IMR-90 (cell line): ENCODE data around the gene UBE3B. TPM values are rescaled to one million over a fixed set of nuclear protein-coding genes. Genes with fewer than 3 reads are reported as not detected.
A peak's percentile ranks its signal among the peaks of the same experiment; 100 is the strongest.

Source experiments
- ATAC-seq: fragments of 200-7000 bp; cut with Tn5 transposase; 2 replicates; pipeline ENCODE4 v1.9.1; 2020; ENCODE audit warnings: low read depth, mild to moderate bottlenecking, moderate library complexity
- BruUV-seq: library from RNA; stranded (reverse); fragments of 400-500 nt; replicated peaks from 2 replicates; lab custom pipeline; 2021; lab: Mats Ljungman, UMichigan
- CTCF ChIA-PET: fragments of 300-600 bp; formaldehyde crosslinking; extraction: SDS; loops from one replicate; lab custom pipeline; 2021; ENCODE audit warnings: antibody characterized with exemption; lab: Yijun Ruan, JAX
- POLR2A ChIA-PET: fragments of 300-600 bp; sonication (Branson Sonifier 250); formaldehyde crosslinking; loops from one replicate; lab custom pipeline; 2022; ENCODE audit warnings: antibody characterized with exemption; ENCODE audit not compliant: unreplicated experiment; lab: Charles Lee
- DNase-seq: peaks from one replicate; pipeline ENCODE4 v3.0.0; 2013
- H2AFZ ChIP-seq: replicated peaks from 2 replicates; pipeline ENCODE3; 2013; ENCODE audit warnings: low read length, mild to moderate bottlenecking; ENCODE audit not compliant: poor library complexity
- H2AK5ac ChIP-seq: 2 replicates; pipeline ENCODE4 v1.6.1; 2013; ENCODE audit warnings: low read depth, low read length, inconsistent platforms
- H2AK9ac ChIP-seq: replicated peaks from 2 replicates; pipeline ENCODE3; 2013; ENCODE audit warnings: mild to moderate bottlenecking, low read depth, low read length, moderate library complexity; ENCODE audit not compliant: poor library complexity
- H2BK120ac ChIP-seq: 2 replicates; pipeline ENCODE4 v1.6.1; 2013; ENCODE audit warnings: low read depth, low read length, inconsistent platforms
- H2BK15ac ChIP-seq: 3 replicates; pipeline ENCODE4 v1.6.1; 2013; ENCODE audit warnings: low read depth, low read length, inconsistent platforms
- H2BK20ac ChIP-seq: 2 replicates; pipeline ENCODE4 v1.6.1; 2013; ENCODE audit warnings: low read depth, mild to moderate bottlenecking, inconsistent platforms, low read length, moderate library complexity
- H2BK5ac ChIP-seq: 2 replicates; pipeline ENCODE4 v1.6.1; 2013; ENCODE audit warnings: mild to moderate bottlenecking, low read depth, low read length, inconsistent platforms; ENCODE audit not compliant: poor library complexity, severe bottlenecking
- H3K14ac ChIP-seq: replicated peaks from 2 replicates; pipeline ENCODE4 v1.6.1; 2013; ENCODE audit warnings: low read depth, low read length, inconsistent platforms
- H3K18ac ChIP-seq: 2 replicates; pipeline ENCODE4 v1.6.1; 2013; ENCODE audit warnings: low read depth, low read length, control low read depth
- H3K23ac ChIP-seq: 2 replicates; pipeline ENCODE4 v1.6.1; 2013; ENCODE audit warnings: low read depth, low read length, inconsistent platforms
- H3K27ac ChIP-seq: 2 replicates; pipeline ENCODE4 v1.5.1; 2013; ENCODE audit warnings: mild to moderate bottlenecking, control low read depth, low read length; ENCODE audit not compliant: insufficient read depth
- H3K27me3 ChIP-seq: 2 replicates; pipeline ENCODE4 v1.6.1; 2013; ENCODE audit warnings: low read length; ENCODE audit not compliant: control insufficient read depth, insufficient read depth
- H3K36me3 ChIP-seq: 2 replicates; pipeline ENCODE4 v1.6.1; 2013; ENCODE audit warnings: low read length, mixed read lengths; ENCODE audit not compliant: control insufficient read depth, insufficient read depth
- H3K4ac ChIP-seq: 2 replicates; pipeline ENCODE4 v1.6.1; 2013; ENCODE audit warnings: low read depth, low read length, inconsistent platforms
- H3K4me1 ChIP-seq: 2 replicates; pipeline ENCODE4 v1.6.1; 2013; ENCODE audit warnings: low read length, mixed read lengths; ENCODE audit not compliant: control insufficient read depth, insufficient read depth
- H3K4me2 ChIP-seq: 2 replicates; pipeline ENCODE4 v1.6.1; 2013; ENCODE audit warnings: low read depth, mild to moderate bottlenecking, control low read depth, low read length, moderate library complexity
- H3K4me3 ChIP-seq: 2 replicates; pipeline ENCODE4 v1.5.1; 2013; ENCODE audit warnings: low read depth, mild to moderate bottlenecking, control low read depth, low read length, moderate library complexity; ENCODE audit not compliant: insufficient read depth
- H3K56ac ChIP-seq: 2 replicates; pipeline ENCODE4 v1.6.1; 2013; ENCODE audit warnings: low read length, inconsistent platforms; ENCODE audit not compliant: insufficient read depth; ENCODE audit errors: extremely low read depth
- H3K79me1 ChIP-seq, 2 experiments: 2 replicates each; pipeline ENCODE4 v1.6.1; 2013; ENCODE audit warnings: low read length in 2 of 2, inconsistent platforms in 1 of 2, low read depth in 1 of 2
- H3K9ac ChIP-seq: 2 replicates; pipeline ENCODE4 v1.6.1; 2013; ENCODE audit warnings: low read depth, low read length, control low read depth
- H3K9me1 ChIP-seq: 2 replicates; pipeline ENCODE4 v1.6.1; 2013; ENCODE audit warnings: low read length, inconsistent platforms; ENCODE audit not compliant: insufficient read depth
- H3K9me3 ChIP-seq: 2 replicates; pipeline ENCODE4 v1.6.1; 2013; ENCODE audit warnings: low read length; ENCODE audit not compliant: control insufficient read depth, insufficient read depth
- H4K20me1 ChIP-seq: 2 replicates; pipeline ENCODE4 v1.6.1; 2013; ENCODE audit warnings: low read length, inconsistent platforms; ENCODE audit not compliant: insufficient read depth
- H4K5ac ChIP-seq: 2 replicates; pipeline ENCODE4 v1.6.1; 2013; ENCODE audit warnings: mild to moderate bottlenecking, low read depth, low read length, control low read depth
- H4K8ac ChIP-seq, 2 experiments: 2 replicates each; pipeline ENCODE4 v1.6.1; 2013; ENCODE audit warnings: low read depth in 2 of 2, low read length in 2 of 2, control low read depth in 1 of 2, inconsistent platforms in 1 of 2
- H4K91ac ChIP-seq: 2 replicates; pipeline ENCODE4 v1.6.1; 2013; ENCODE audit warnings: low read depth, low read length, inconsistent platforms; ENCODE audit not compliant: insufficient read depth
- CEBPB ChIP-seq: IDR thresholded peaks from 2 replicates; pipeline ENCODE4 v1.6.1; 2012; ENCODE audit warnings: low read depth, low read length, improper control_type of control experiment
- FOS ChIP-seq: fragments of 150-350 bp; IDR thresholded peaks from 2 replicates; pipeline ENCODE4 v1.6.1; 2016; ENCODE audit warnings: low read depth, low read length
- MAZ ChIP-seq: IDR thresholded peaks from 2 replicates; pipeline ENCODE4 v1.6.1; 2012; ENCODE audit warnings: low read depth, mild to moderate bottlenecking, low read length, improper control_type of control experiment, moderate library complexity, borderline replicate concordance
- MXI1 ChIP-seq: IDR thresholded peaks from 2 replicates; pipeline ENCODE4 v1.6.1; 2012; ENCODE audit warnings: low read depth, mild to moderate bottlenecking, low read length, moderate library complexity, borderline replicate concordance
- RAD21 ChIP-seq: IDR thresholded peaks from 2 replicates; pipeline ENCODE4 v1.6.1; 2012; ENCODE audit warnings: low read length, improper control_type of control experiment
- WGBS, 2 experiments: methylation state at CpG; one replicate each; pipeline versions ENCODE4 v1.1.5 to v1.1.7; 2013; ENCODE audit warnings: missing lambda C conversion rate in 2 of 2; ENCODE audit not compliant: insufficient read length in 1 of 2; ENCODE audit errors: extremely low coverage in 2 of 2; 5-methylcytosine and 5-hydroxymethylcytosine counted together
- dilution Hi-C: fragments of 300-500 bp; cut with HindIII; formaldehyde crosslinking; loops from one replicate; pipeline ENCODE4 v1.14.3; 2018; ENCODE audit warnings: low sequenced_read_pairs; ENCODE audit not compliant: unreplicated experiment
- in situ Hi-C: fragments of 300-500 bp; cut with MboI; formaldehyde crosslinking; loops from 3 replicates; pipeline ENCODE4 v1.14.3; 2019; ENCODE audit warnings: low sequenced_read_pairs, inconsistent platforms, mixed read lengths
- intact Hi-C: fragments of 100-400 bp; cut with micrococcal nuclease; formaldehyde crosslinking; loops from 2 replicates; pipeline ENCODE4 v1.10.0; 2022
- polyA plus RNA-seq, 3 experiments: library from polyadenylated mRNA; depleted of rRNA; stranded (reverse); fragments of >200 nt; gene quantifications; 2 replicates each; pipeline ENCODE4 v1.2.3, GENCODE V29; 2012; ENCODE audit warnings: low replicate concordance in 1 of 3
- total RNA-seq: library from RNA; depleted of rRNA; stranded (reverse); fragments of >200 nt; gene quantifications from 2 replicates; pipeline ENCODE4 v1.2.3, GENCODE V29; 2012
- TF ChIP-seq, protein P1 (sequence below): fragments of 150-350 bp; IDR thresholded peaks from 2 replicates; pipeline ENCODE4 v1.6.1; 2016; ENCODE audit warnings: low read depth, mild to moderate bottlenecking, low read length, moderate library complexity, borderline replicate concordance

Gene UBE3B
- total and polyA plus RNA-seq, 2 of the 4 experiments (the other 2 are of a cell fraction): 18.8 to 24.9 TPM

DNA sequence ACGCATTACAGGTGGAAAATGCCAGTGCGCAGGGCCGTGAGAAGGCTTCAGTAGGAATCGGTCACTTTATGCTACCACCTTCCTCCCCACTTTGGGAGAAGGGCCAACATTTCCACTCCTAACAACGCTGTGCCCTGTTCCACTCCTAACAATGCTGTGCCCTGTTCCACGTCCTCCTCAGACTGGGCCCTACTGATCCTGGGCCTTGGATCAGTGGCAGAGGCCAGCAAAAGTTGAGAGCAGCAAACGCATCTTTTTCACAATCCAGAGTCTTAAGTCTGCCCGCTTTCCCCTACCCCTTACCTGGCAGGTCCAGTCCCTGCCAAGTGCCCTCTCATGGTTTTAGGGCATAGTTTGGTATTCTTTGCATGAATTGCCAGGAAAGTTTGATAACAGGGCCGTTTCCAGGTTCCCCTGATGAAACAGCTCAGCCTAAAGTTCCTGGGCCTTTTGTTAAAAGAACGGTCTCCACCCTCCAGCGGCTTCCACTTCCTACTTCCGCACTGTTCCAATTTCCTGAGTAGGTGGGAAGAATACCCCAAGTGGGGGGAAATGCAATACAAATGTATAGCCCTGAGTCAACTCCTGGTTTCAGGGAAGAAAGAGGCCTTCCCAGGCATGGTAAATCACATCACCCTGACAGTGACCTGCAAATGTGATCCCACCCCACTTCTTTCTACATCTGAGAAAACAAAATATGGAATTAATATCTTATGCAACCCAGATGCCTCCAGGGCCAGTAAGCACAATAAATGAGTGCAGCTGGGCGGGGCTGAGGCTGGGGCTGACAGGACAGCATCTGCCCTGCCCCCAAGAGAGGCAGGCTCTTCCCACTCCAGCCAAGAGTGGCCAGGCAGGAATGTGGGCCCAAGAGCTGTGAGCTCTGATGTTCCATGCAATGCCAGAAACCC, 15.3 kb upstream of the UBE3B start:
- Histone ChIP-seq H2BK20ac (peak overlapping the region; percentile 94), H4K8ac (peak overlapping the region; percentile 96 to 97), H2AFZ (no peak overlapping the region), H3K27me3 (no peaks in the 10 kb centered on the region), H3K4me3 (no peak overlapping the region), H3K4me1 (peaks cover 57% of the 10 kb centered on the region), H3K23ac (peak overlapping the region; percentile 95), H3K9me3 (no peaks in the 10 kb centered on the region), H2BK120ac (peak overlapping the region; percentile 96), H2BK15ac (peak overlapping the region; percentile 86; the same call in 2 of the 3 replicates), H2AK9ac (peak overlapping the region; percentile 84), H3K9me1 (peaks cover 47% of the 10 kb centered on the region), H3K18ac (peak overlapping the region; percentile 82), H2BK5ac (peak overlapping the region; percentile 96), H3K9ac (peak overlapping the region; percentile 86), H4K91ac (peak overlapping the region; percentile 98), H3K79me1 (peaks cover 36 to 85% of the 10 kb centered on the region in 2 experiments), H4K20me1 (peaks cover 16% of the 10 kb centered on the region; the same call in 1 of the 2 replicates), H3K4me2 (peak overlapping the region; percentile 52), H3K4ac (peak overlapping the region; percentile 98), H4K5ac (peak overlapping the region; percentile 93), H3K14ac (peak overlapping the region; percentile 95), H3K36me3 (peaks cover 34% of the 10 kb centered on the region), H3K27ac (peak overlapping the region; percentile 99), H3K56ac (peak overlapping the region; percentile 99), H2AK5ac (peak overlapping the region; percentile 98)
- CTCF ChIA-PET: interaction anchor here (0.6 to 2.0 kb wide), 4 partner anchors 9 to 636 kb away, joined by 3 to 5 read pairs (median 4); no protein-coding TSS in a partner anchor
- dilution Hi-C loops: no loop called here
- ATAC-seq: peak; percentile 81
- TF ChIP-seq FOS (peak; percentile 38; the same call in 1 of the 2 replicates), RAD21 (no peak), MAZ (peak; percentile 87; the same call in 1 of the 2 replicates), MXI1 (0 out of 2 replicates have a peak, but pooled peaks have one; percentile 43), CEBPB (peak; percentile 91)
- TF ChIP-seq, protein P1, sequence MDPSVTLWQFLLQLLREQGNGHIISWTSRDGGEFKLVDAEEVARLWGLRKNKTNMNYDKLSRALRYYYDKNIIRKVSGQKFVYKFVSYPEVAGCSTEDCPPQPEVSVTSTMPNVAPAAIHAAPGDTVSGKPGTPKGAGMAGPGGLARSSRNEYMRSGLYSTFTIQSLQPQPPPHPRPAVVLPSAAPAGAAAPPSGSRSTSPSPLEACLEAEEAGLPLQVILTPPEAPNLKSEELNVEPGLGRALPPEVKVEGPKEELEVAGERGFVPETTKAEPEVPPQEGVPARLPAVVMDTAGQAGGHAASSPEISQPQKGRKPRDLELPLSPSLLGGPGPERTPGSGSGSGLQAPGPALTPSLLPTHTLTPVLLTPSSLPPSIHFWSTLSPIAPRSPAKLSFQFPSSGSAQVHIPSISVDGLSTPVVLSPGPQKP: no peak
- WGBS, 2 experiments: 90% methylated on average over 6 of the region's 13 CpGs; no CpG with 5 or more reads in 1 of the 2 experiments
- peak; percentile 95 for DNase-seq
- in situ Hi-C loops: no loop called here
- intact Hi-C loops: loop anchor here (2.0 kb wide), 1 partner anchor 15 kb away; the partner anchor contains the start of genes KCTD10 and UBE3B
- no TSS peak for BruUV-seq
- POLR2A ChIA-PET: interaction anchor here (0.6 to 1.1 kb wide), 2 partner anchors 15 to 19 kb away, joined by 7 to 9 read pairs; partner anchors contain the start of genes KCTD10 and UBE3B
